Transverse colon (tissue), 3 donors: ENCODE data around the gene PLEKHA7.

Experiments used
- CTCF ChIP-seq, 5 experiments: fragments of 200-600 bp in 3 of 5; fragments of 450-650 bp in 2 of 5; sonication (generic) in 3 of 5; IDR thresholded peaks; 1 replicate in 2 of 5; 2 replicates in 3 of 5; pipeline ENCODE4 v1.5.1; 2016 to 2017; ENCODE audit warnings: antibody characterized with exemption in 5 of 5, inconsistent platforms in 3 of 5, mild to moderate bottlenecking in 2 of 5, moderate library complexity in 1 of 5
- POLR2A ChIP-seq: fragments of 450-650 bp; IDR thresholded peaks from one replicate; pipeline ENCODE4 v1.6.1; 2016; ENCODE audit warnings: antibody characterized with exemption, mild to moderate bottlenecking, moderate library complexity

GRCh38 chr11:16873289-16873688 lies 140.9 kb downstream of the PLEKHA7 start:
- TF ChIP-seq POLR2A (no peak), CTCF (IDR thresholded peaks at IDR 0.05) (no peak)
